Mucosa of stomach (tissue), 1 donor: ENCODE data around the gene PRSS3.
"Not testable (repeated sequence)": the region's sequence is repeated elsewhere in the genome, so short reads cannot be mapped to it uniquely, and the experiment has no call there.

Experiments
- H3K27me3 ChIP-seq: one replicate; pipeline ENCODE4 v1.7.0; 2013; ENCODE audit warnings: mild to moderate bottlenecking, low read length; ENCODE audit not compliant: control insufficient read depth, insufficient read depth
- H3K36me3 ChIP-seq: one replicate; pipeline ENCODE4 v1.7.0; 2013; ENCODE audit warnings: low read length; ENCODE audit not compliant: control insufficient read depth, insufficient read depth
- H3K4me1 ChIP-seq: one replicate; pipeline ENCODE4 v1.7.0; 2013; ENCODE audit warnings: mild to moderate bottlenecking, low read length; ENCODE audit not compliant: control insufficient read depth, insufficient read depth
- H3K4me3 ChIP-seq: one replicate; pipeline ENCODE4 v1.7.0; 2013; ENCODE audit warnings: low read length
- H3K9ac ChIP-seq: one replicate; pipeline ENCODE4 v1.7.0; 2013; ENCODE audit warnings: mild to moderate bottlenecking, low read length, moderate library complexity
- H3K9me3 ChIP-seq: one replicate; pipeline ENCODE4 v1.7.0; 2013; ENCODE audit warnings: mild to moderate bottlenecking, low read length, moderate library complexity; ENCODE audit not compliant: control insufficient read depth
- donor health status: Pancreatic carcinoma.

Gene PRSS3

DNA sequence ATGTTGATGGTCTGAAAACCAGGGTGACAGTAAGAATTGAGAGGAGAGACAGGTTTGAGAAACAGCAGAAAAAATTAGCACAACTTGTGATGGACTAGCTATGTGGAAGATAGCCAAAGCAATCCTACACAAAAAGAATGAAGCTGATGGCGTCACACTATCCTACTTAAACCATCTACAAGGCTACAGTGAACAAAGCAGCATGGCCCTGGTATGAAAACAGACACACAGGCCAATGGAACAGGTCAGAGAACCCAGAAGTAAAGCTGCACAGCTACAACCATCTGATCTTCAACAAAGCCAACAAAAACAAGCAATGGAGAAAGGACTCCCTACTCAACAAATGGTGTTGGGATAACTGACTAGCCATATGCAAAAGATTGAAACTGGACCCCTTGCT, 14.1 kb downstream of the PRSS3 start:
- Histone ChIP-seq H3K9ac (no peak overlapping the region), H3K36me3 (no peaks in the 10 kb centered on the region), H3K4me1 (peaks cover 8% of the 10 kb centered on the region), H3K27me3 (no peaks in the 10 kb centered on the region), H3K4me3 (no peak overlapping the region), H3K9me3 (no peaks in the 10 kb centered on the region)

DNA sequence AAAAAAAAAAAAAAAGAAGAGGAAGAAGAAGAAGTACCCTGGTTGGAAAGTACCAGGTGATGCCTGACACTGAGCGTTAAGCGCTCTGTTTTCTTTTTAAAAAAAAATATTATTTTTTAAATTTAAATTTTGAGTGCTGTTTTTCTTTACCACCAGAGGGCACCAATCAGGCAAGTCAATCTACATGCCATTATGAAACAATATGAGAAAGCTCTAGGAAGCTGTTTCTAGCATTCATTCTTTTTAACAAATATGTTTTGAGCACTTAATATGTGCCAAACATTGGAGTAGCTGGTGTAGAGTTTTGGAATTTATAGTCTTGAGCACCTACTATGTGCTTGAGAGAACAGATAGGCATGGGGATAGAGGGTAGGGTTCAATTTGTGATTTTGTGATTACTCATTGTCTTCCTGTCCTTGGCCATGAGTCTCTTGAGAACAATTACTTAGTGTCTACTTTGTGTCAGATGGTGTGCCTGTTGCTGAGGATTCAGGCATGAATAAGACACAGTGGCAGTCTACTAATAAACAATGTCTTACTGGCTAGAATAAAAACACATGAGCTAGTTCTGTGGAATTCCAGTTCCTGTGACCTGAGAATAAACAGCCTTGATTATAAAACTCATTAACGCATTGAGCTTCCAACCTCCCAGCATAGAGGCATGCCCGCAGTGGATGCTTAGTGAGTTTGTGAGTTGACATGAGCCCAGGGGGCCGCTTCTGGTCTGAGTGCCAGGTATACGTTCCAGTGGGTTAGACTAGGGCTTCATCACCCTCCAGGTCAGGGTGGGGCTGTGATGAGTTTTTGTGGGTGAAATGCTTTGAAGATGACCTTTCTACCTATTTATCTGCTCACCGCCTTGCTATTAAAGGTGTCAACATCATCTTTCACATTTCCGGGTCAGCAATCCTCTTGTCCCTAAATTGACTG, 18.6 kb downstream of the PRSS3 start:
- no peak overlapping the region for H3K9ac ChIP-seq
- H3K9me3 ChIP-seq, result no peaks in the 10 kb centered on the region
- no peak overlapping the region for H3K4me3 ChIP-seq
- H3K27me3 ChIP-seq, result no peaks in the 10 kb centered on the region
- no peaks in the 10 kb centered on the region for H3K36me3 ChIP-seq
- peaks cover 31% of the 10 kb centered on the region for H3K4me1 ChIP-seq

DNA sequence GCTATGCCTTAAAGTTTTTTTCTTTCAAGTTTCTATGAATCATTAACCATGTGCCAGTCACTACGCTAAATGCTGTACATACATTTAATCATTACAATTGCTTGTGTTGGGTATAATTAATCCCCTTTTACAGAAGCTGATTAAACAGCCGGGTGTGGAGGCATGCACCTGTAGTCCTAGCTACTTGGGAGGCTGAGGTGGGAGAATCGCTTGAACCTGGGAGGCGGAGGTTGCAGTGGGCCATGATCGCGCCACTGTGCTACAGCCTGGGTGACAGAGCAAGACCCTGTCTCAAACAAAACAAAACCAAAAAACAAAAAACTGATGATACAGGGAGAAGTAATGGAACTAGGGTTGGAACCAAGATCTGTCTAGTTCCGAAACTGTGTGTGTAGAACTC, 20.4 kb downstream of the PRSS3 start:
- Histone ChIP-seq H3K4me1 (peaks cover 44% of the 10 kb centered on the region), H3K27me3 (no peaks in the 10 kb centered on the region), H3K4me3 (peak overlapping the region; percentile 17), H3K9ac (peak overlapping the region; percentile 91), H3K36me3 (no peaks in the 10 kb centered on the region), H3K9me3 (no peaks in the 10 kb centered on the region)

DNA sequence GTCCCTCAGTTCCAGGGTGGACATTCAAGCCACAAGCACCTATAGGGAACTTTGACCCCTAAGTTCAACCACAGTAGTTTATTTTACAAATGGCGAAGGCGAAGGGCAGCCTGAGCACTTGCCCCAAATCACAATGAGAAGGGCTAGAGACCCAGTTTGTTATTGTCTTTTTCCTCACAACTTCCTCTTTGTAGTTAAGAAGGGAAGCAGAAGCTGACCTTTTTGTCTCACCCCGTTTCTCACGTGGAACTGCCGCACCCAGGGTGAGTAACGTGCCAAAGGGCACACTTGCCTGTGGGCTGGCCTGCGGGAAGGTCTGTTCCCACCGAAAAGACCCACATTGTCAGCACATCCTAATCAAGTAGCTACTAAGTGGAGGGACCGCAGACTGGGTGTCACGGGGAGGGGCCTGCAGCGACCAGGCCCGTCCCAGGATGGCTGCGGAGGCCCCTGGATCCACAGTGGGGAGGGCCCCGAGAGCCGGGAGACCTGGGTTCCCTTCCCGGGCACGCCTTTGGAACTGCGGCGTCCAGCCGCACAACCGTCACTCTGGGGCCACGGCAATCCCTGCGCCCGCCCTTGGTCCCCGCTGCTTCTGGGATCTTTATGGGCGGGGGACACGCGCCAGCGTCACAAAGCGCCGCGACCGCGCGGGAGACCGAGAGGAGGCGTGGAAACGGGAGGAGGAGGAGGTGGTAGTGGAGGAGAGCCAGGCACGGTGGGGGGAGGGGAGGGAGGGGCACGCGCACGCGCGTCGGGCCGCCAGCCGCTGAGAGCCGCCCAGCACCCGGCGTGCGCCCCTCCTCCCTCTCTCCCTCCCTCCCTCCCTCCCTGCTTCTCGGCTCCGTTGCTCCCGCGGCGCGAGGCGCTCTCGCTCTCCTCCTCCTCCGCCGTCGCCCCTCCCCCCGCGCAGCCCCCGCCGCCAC, 21.2 kb downstream of the PRSS3 start, which contains the start of gene UBE2R2:
TSS of gene UBE2R2 (plus strand) at position 834 of the 926 bp plus-strand sequence. CDS start 598 bp downstream, outside the sequence.
- peaks cover 49% of the 10 kb centered on the region for H3K4me1 ChIP-seq
- H3K36me3 ChIP-seq, result no peaks in the 10 kb centered on the region
- no peaks in the 10 kb centered on the region for H3K9me3 ChIP-seq
- H3K27me3 ChIP-seq, result no peaks in the 10 kb centered on the region
- peak within 1 kb of the TSS; percentile 95 for H3K9ac ChIP-seq
- H3K4me3 ChIP-seq, result peak within 1 kb of the TSS; percentile 36

DNA sequence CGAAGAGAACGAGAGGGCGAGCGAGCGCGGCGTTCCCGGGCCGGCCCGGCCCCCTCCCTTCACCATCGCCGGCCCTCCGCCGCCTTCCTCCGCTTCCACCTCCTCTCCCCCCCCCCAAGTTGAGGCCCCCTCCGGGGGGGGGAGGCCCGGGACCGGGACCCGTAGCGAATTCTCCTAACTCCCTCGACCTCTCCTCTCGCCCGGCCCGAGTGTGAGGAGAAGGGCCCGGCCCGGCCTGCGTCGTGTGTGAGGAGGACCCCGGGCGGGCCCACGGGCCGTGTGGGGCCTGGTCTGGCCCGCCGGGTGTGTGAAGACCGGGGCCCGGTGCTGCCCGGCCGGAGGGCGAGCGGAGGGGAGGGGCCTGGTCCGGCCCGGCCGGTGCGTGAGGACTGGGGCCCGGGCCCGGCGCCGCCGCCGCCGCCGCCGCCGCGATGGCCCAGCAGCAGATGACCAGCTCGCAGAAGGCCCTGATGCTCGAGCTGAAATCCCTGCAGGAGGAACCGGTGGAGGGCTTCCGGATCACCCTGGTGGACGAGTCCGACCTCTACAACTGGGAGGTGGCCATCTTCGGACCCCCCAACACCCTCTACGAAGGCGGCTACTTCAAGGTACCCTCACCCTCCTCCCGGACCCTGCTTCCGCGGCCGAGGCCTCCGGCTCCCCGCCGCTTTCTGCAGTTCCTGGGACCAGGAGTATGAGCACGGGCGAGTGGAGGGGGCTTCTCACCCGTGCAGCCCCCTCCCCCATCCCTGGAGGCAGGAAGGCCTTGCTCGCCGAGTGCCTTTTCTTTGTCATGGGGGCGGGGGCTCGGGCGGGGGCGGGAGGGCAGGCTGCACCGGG, 22.2 kb downstream of the PRSS3 start:
- Histone ChIP-seq H3K9ac (peak overlapping the region; percentile 95), H3K9me3 (no peaks in the 10 kb centered on the region), H3K4me1 (peaks cover 49% of the 10 kb centered on the region), H3K27me3 (no peaks in the 10 kb centered on the region), H3K4me3 (peak overlapping the region; percentile 36), H3K36me3 (no peaks in the 10 kb centered on the region)

DNA sequence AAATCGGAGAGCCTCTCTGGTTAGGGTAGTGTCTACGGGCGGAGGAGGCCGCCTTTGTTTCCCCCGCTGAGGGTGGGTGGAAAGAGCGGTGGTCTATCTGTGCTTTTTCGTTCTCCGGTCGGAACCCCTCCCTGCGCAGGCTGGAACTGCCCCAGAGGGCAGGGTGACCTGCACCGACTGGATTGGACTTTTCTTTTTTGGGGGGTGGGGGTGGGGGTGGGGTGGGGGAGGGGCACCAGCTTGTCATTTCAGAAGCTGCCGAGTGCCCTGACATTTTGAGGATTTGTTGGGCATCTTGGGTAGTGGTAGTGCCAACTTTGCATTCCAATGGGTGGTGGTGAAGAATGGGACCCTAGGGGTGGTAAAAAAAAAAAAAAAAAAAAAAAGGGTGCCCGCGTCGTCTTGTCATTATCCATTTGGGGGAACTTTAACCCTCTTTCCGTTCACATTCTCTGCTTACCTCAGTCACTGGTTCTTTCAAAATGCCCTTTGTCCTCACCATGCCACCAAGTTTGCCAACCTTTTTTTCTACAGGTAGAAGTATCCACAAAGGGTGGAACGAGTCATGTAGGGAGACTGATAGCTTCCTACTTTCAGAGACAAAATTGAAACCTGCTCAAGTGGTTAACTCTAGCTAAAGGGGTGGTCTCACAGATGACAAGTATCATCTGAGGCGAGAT, 22.9 kb downstream of the PRSS3 start:
- H3K9ac ChIP-seq, result peak overlapping the region; percentile 95
- peaks cover 49% of the 10 kb centered on the region for H3K4me1 ChIP-seq
- H3K4me3 ChIP-seq, result peak overlapping the region; percentile 51
- no peaks in the 10 kb centered on the region for H3K27me3 ChIP-seq
- H3K9me3 ChIP-seq, result no peaks in the 10 kb centered on the region
- H3K36me3 ChIP-seq, result no peaks in the 10 kb centered on the region

DNA sequence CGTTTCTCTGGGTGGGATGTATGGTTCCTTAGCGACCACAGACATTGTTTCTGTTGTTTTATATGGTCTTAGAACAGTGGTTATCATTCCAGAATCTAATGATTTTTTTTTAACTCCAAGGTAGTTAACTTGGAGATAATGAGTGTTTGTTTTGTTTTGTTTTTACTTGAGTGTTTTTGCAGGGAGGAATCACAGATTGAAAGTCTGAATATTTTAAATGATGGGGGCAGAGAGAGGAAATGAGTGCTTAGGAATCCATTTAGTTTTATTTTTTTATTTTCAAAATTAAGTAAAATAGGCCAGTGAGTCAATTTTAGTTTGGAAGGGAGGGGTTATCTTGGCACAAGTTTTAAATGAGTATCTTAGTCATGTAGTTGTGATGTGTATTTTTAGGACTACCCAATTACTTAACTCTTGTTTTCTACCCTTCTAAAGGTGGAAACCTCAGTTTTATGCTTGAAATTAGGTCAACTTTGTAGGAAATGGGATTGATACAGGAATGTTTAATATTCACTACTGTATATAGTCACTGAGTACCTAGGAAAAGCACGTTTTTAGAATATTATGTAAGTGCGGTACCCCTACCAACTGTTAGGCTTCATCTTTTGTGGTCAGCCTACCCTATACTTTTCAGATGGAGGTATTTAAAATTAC, 23.6 kb downstream of the PRSS3 start:
- peak overlapping the region; percentile 51 for H3K4me3 ChIP-seq
- peaks cover 45% of the 10 kb centered on the region for H3K4me1 ChIP-seq
- H3K9ac ChIP-seq, result peak overlapping the region; percentile 95
- H3K9me3 ChIP-seq, result no peaks in the 10 kb centered on the region
- H3K27me3 ChIP-seq, result no peaks in the 10 kb centered on the region
- no peaks in the 10 kb centered on the region for H3K36me3 ChIP-seq

DNA sequence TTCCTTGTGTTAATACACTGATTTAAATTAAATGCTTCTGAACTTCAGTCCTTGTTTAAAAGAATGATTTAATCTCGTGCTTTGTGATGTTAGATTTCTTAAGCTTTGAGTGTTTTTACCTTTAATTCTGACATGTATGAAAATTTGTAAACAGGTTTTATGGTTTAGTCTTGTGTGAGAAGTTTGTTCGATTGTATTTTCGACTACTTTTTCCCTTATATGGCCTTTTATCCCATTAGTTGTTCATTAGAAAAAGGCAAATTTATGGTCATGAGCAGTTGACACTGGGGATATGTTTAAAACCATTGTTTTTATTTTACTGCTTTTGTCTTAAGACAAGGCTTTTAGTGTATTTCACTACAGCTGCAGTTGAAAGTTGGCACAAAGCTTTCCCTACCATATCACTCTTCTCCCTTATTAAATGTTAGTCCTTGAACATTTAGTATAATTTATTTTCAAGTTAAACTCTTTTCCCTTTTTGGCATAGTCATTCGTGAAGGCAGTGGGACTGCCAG, 24.9 kb downstream of the PRSS3 start:
- Histone ChIP-seq H3K9ac (no peak overlapping the region), H3K9me3 (no peaks in the 10 kb centered on the region), H3K4me3 (no peak overlapping the region), H3K4me1 (peaks cover 32% of the 10 kb centered on the region), H3K27me3 (no peaks in the 10 kb centered on the region), H3K36me3 (no peaks in the 10 kb centered on the region)

DNA sequence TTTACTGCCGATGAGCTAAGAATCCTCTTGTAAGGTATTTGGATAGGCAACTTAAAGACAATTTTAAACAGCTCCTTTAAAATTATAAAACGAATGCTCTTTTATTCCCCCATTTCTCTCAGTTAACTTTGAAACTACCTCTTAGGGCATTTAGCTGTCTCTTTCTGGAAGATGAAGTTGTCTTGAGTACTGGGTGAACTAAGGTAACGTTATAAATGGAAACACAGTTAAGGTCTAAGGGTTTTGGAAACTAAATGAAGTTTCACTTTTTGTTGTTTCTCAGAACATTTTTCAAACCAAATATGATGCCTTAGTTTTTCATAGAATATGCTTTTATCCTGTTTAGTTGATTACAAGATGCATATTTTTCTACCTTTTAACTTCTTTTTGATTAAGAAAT, 28.4 kb downstream of the PRSS3 start:
- Histone ChIP-seq H3K4me1 (peaks cover 19% of the 10 kb centered on the region), H3K27me3 (no peaks in the 10 kb centered on the region), H3K4me3 (no peak overlapping the region), H3K9ac (no peak overlapping the region), H3K36me3 (no peaks in the 10 kb centered on the region), H3K9me3 (no peaks in the 10 kb centered on the region)

DNA sequence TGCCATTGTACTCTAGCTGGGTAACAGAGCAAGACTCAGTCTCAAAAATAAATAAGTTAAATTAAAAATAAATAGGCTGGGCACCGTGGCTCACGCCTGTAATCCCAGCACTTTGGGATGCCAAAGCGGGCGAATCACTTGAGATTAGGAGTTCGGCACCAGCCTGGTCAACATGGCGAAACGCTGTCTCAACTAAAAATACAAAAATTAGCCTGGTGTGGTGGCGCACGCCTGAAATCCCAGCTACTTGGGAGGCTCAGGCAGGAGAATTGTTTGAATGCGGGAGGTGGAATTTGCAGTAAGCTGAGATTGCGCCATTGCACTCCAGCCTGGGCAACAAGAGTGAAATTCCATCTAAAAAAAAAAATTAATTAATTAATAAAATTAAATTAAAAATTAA, 31.9 kb downstream of the PRSS3 start:
- H3K36me3 ChIP-seq, H3K9me3 ChIP-seq, H3K9ac ChIP-seq, H3K4me3 ChIP-seq, H3K4me1 ChIP-seq, H3K27me3 ChIP-seq: not testable (repeated sequence)
